Measurements from ENCODE around the gene KLK3. TPM values are rescaled to one million over a fixed set of nuclear protein-coding genes. Genes with fewer than 3 reads are reported as not detected.

KLK3 gene
- total and polyA plus RNA-seq, 2 of the 13 experiments (the other 11 are each of a cell fraction or from before 2014, with no cell fraction given): not detected

GRCh38 chr19:50818859-50819472 is 35.7 kb upstream of the KLK3 start:
- DNase-seq (ENCODE audit: low spot score) (no peak), ATAC-seq (no peak), FAIRE-seq (no peak)
- no peak overlapping the region for H3K4me2 ChIP-seq (ENCODE audit: low read depth, low read length)
- in situ Hi-C loops (cut with HindIII; ENCODE audit: extremely low pct_ligation_motif_present, low pct_unique_long_range_greater_than_20kb): no loop called here
- no peaks in the 10 kb centered on the region for H4K20me1 ChIP-seq (ENCODE audit: insufficient read depth, low read length)
- TF ChIP-seq JARID2 (CRISPR knock-in tag; IDR thresholded peaks at IDR 0.05; ENCODE audit: insufficient replicate concordance) (no peak), ZNF841 (CRISPR knock-in tag; IDR thresholded peaks at IDR 0.05; ENCODE audit: borderline replicate concordance) (no peak), REPIN1 (CRISPR knock-in tag; IDR thresholded peaks at IDR 0.05; ENCODE audit: borderline replicate concordance, low read depth) (no peak), DDIT3 (CRISPR knock-in tag; IDR thresholded peaks at IDR 0.05) (no peak), TFDP2 (CRISPR knock-in tag; IDR thresholded peaks at IDR 0.05) (no peak), BCLAF1 (IDR thresholded peaks at IDR 0.05) (no peak), PAXIP1 (CRISPR knock-in tag; conservative IDR thresholded peaks at IDR 0.05) (no peak), FLYWCH1 (CRISPR knock-in tag; IDR thresholded peaks at IDR 0.05) (no peak)
- no peaks in the 10 kb centered on the region for H3K36me3 ChIP-seq (replicated peaks in 1 of 2; ENCODE audit: control insufficient read depth in 1 of 2, insufficient read depth in 2 of 2, low read length in 2 of 2)
- no peaks in the 10 kb centered on the region for H3K9me3 ChIP-seq (ENCODE audit: low read length)
- WGBS (ENCODE audit: low lambda C conversion rate): 13% methylated on average over 8 of the region's 12 CpGs
- H3K4me1 ChIP-seq (ENCODE audit: insufficient read depth, low read length): no peaks in the 10 kb centered on the region
- H3K27me3 ChIP-seq (ENCODE audit: control insufficient read depth in 1 of 2, insufficient read depth in 2 of 2, low read length in 2 of 2): peaks cover 7 to 43% of the 10 kb centered on the region in 2 experiments
- no peak overlapping the region for H2AFZ ChIP-seq (ENCODE audit: low read length)
- no peak overlapping the region for H3K27ac ChIP-seq (ENCODE audit: extremely low read length, insufficient read depth, low read length)
- ChIA-PET POLR2A (no interaction called here), CTCF (ENCODE audit: low intra/inter-chr PET ratio, low total read pairs) (no interaction called here)
- H3K9ac ChIP-seq (ENCODE audit: insufficient read depth, low read depth, low read length): no peak overlapping the region
- H3K79me2 ChIP-seq (ENCODE audit: insufficient read depth, low read length): no peaks in the 10 kb centered on the region
- no peak overlapping the region for H3K4me3 ChIP-seq (replicated peaks in 1 of 3; ENCODE audit: insufficient read depth in 1 of 3, low read depth in 2 of 3, low read length in 3 of 3)
- no TSS peak for BruUV-seq (replicated peaks)
- intact Hi-C loops (cut with micrococcal nuclease; ENCODE audit: unreplicated experiment): no loop called here

All from HepG2 (cell line).